ENCODE results near the gene PATL1.
A peak's percentile ranks its signal among the peaks of the same experiment; 100 is the strongest.
"Not testable (repeated sequence)": the region's sequence is repeated elsewhere in the genome, so short reads cannot be mapped to it uniquely, and the experiment has no call there.

Gene PATL1, protein sequence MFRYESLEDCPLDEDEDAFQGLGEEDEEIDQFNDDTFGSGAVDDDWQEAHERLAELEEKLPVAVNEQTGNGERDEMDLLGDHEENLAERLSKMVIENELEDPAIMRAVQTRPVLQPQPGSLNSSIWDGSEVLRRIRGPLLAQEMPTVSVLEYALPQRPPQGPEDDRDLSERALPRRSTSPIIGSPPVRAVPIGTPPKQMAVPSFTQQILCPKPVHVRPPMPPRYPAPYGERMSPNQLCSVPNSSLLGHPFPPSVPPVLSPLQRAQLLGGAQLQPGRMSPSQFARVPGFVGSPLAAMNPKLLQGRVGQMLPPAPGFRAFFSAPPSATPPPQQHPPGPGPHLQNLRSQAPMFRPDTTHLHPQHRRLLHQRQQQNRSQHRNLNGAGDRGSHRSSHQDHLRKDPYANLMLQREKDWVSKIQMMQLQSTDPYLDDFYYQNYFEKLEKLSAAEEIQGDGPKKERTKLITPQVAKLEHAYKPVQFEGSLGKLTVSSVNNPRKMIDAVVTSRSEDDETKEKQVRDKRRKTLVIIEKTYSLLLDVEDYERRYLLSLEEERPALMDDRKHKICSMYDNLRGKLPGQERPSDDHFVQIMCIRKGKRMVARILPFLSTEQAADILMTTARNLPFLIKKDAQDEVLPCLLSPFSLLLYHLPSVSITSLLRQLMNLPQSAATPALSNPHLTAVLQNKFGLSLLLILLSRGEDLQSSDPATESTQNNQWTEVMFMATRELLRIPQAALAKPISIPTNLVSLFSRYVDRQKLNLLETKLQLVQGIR

DNA sequence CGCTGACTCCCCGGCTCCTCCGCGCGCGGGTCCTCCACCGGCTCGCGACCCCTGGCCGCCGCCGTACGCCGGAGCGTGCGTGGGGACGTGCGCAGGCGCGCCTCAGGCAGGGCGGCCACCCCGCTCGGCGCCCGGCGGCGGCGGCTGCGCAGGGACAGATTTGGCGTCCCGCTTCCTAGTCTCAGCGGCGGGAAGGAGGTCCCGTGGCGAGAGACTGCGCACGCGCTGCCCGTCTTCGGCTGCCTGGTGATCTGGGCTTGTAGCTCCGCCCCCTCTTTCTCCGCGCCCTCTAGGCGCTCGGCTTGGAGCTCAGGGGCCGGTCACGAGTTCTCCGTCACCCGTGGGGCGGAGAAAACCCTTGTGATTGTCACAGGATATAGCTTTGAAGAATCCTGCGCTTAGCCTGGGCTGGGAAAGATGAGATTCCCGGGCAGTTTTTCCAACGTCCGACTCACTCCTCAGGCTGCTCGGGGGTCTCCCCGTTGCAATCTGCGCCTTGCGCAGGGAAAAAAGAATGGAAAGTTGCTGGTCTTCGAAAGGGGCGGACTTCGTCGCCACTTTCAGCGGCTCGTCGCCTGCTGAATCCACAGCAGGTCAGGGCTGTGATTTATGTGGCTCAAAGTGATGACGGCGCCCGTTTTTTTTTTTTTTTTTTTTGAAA lies at the start of gene PATL1:
Gene PATL1 (minus strand): TSS at position 88 of the 661 bp plus-strand sequence. CDS start 142 bp downstream, outside the sequence.
- peak; percentile 98 for DNase-seq

DNA sequence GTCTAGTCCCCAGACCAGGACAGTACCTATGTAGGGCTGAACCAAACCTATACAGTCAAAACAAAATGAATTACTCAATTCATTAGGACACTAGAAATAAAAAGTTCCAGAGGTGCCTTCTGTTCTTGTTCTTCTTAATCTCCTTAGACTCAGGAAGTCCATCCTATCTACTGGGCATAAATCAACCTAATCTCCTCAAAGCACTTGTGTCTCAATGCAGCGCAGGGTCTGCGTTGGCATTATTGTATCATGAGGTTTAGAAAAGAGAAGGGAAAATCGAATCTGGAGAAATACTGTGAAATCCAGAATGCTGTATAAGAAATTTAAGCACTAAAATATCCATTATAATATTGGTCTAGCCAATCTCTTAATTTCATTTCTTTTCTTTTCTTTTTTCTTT lies 47.2 kb upstream of the PATL1 start:
- no peak for DNase-seq

DNA sequence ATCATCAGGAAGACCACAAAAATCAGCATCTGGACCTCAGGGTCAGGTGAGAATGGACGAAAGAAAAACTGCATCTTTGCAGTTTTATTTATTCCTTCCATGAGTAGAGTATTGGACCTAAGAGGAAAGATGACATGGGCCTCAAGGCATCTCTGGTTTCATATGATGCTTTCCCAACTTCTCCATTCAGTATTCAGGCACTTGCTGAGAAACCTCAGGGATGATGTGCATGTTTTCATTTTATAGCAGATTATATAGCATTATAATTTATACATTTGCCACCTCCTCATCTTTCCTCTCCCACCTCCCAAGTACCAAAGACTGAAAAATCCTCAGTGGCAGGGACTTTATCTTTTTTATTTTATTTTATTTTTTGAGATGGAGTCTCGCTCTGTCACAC lies 44.9 kb upstream of the PATL1 start, which contains the start of gene OR10V1:
Gene OR10V1 (minus strand): TSS at position 101 of the 400 bp plus-strand sequence. CDS start 0 bp downstream, at position 101.
- DNase-seq, result no peak

DNA sequence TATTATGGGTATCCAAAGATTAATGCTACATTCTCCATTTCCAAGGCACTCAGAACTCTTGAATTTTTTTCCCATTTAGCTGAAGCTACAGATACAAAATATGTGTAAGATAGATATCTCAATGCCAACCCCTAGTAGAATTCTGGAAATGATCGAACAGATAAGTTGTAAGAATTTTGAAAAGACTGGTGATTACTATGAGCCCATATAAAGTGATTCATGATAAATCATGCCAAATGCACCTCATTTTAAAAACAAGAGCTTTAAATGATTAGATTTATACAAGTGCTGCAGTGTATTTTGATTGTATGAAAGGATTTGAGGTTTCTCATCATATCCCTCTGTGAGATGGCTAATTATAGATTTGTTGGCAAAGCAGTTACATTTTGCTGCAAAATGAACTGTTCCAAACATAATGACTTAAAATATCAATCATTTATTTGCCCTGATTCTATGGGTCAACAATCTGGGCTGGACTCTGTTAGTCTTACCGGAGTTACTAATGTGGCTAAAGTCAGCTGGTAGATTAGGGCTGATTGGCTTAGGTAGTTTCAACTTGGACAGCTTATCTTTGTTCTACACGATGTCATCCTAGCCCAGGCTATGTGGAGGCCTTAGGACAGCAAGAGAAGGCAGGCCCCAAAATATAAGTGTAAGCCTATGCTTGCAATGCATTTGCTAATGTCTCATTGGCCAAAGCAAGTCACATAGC lies 41.5 kb upstream of the PATL1 start:
- DNase-seq, result no peak

DNA sequence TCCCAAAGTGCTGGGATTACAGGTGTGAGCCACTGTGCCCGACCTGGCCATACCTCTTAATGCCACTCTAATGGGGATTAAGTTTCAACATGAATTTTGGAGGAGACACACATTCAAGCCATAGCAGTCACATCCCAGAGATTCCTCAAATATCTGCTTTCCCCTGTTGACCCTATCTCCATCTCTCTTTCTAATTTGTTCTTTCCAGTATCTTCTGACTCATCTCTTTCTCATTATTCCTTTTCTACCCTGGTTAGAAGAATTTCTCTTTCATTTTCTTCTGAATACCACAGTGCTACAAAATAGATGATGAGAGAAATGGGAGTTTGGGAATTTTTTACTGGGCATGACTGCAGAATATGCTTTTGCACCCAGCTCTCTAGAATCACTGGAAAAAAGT lies 39.7 kb upstream of the PATL1 start:
- no peak for DNase-seq

DNA sequence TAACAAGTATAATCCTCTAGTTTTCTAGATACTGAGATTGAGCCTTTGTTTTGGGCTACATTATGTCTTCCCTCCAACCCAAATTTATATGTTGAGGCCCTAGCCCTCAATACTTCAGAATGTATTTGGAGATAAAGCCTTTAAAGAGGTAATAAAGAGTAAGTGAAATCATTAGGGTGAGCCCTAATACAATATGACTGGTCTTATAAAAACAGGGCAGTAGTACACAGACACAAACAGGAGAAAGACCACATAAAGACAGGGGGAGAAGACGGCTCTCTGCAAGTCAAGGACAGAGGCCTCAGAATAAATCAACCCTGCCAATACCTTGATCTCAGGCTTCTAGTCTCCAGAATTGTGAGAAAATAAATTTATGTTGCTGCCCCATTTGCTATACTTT lies 38.5 kb upstream of the PATL1 start:
- no peak for DNase-seq

DNA sequence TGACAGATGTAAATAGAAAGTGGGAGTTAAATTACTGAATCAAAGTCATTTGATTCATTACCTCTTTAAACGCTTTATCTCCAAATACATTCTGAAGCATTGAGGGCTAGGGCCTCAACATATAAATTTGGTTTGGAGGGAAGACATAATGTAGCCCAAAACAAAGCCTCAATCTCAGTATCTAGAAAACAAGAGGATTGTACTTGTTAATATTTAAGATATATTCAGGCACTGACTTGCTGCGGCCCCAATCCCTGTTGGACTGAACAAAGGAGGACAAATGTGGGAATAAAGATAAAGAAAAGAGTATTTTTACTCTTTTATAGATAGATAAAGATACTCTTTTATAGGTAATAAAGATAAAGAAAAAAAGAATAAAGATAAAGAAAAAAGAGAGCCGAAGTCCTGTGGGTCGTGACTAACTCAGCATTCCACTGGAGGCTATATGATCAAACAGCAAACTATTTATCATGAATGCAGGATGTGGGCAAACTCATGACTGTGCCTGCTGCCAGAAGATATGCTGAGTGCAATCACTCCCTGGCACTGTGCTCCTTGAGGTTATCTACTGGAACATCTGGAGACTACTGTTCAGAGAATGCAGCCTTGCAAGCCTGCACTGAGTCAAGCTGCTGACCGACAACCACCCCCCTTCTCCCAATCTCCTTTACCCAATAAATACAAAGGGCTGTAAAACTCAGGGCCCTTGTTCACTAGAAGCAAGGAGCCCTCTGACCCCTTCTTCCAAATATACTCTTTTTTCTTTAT lies 37.9 kb upstream of the PATL1 start:
- DNase-seq, result no peak

DNA sequence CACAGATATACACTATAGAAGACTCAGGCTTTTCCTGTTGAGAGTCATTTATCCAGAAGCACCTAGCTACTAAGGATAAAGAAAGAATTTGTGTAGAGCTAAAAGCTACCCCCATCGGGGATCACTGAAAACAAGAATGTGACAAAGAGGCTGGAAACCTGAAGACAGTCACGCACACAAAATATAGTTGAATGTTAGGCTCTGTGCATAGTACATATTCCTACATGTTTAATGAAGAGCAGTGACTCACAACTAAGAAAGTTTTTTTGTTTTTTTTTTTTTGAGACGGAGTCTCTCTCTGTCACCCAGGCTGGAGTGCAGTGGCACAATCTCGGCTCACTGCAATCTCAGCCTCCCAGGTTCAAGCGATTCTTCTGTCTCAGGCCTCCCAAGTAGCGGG lies 36.5 kb upstream of the PATL1 start:
- no peak for DNase-seq

DNA sequence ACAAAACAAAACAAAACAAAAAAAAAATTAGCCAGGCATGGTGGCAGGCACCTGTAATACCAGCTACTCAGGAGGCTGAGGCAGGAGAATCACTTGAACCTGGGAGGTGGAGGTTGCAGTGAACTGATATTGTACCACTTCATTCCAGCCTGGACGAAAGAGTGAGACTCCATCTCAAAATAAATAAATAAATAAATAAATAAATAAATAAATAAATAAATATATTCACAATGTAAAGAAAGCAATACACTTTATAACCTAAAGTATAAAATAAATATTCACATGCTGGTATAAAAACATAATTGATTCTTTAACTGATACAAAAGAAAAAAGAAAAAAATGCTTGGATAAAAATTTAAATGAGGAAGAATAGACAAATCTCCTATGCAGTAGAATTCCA lies 34.7 kb upstream of the PATL1 start:
- DNase-seq, result not testable (repeated sequence)

DNA sequence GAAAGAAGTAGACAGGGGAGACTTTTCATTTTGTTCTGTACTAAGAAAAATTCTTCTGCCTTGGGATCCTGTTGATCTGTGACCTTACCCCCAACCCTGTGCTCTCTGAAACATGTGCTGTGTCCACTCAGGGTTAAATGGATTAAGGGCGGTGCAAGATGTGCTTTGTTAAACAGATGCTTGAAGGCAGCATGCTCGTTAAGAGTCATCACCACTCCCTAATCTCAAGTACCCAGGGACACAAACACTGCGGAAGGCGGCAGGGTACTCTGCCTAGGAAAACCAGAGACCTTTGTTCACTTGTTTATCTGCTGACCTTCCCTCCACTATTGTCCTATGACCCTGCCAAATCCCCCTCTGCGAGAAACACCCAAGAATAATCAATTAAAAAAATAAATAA lies 31.3 kb upstream of the PATL1 start:
- DNase-seq, result not testable (repeated sequence)

DNA sequence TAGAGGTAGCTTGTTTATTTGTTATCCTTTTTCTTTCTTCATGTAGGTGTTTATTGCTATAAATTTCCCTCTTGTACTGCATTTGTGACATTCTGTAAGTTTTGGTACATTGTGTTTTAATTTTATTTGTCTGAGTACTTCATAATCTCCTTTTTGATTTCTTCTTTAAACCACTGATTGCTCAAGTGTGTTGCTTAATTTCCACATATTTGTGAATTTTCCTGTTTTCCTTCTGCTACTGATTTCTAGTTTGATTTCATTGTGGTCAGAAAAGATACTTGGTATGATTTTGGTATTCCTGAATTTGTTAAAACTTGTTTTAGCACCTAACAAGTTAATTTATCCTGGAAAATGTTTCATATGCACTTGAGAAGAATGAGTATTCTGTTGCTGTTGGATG lies 29.7 kb upstream of the PATL1 start:
- DNase-seq, result no peak

DNA sequence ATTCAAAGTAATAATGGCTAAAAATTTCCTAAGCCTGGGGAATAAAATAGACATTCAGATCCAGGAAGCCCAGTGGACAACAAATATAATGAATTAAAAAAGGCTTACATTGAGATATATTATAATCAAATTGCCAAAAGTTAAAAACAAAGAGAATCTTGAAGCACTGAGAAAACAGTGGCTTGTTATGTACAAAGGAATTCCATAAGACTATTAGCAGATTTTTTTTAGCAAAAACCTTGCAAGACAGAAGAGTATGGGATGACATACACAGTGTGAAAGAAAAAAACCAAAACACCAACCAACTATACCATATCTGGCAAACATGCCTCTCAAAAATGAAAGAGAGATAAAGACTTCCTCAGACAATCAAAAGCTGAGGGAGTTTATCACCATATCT lies 24.1 kb upstream of the PATL1 start:
- no peak for DNase-seq

DNA sequence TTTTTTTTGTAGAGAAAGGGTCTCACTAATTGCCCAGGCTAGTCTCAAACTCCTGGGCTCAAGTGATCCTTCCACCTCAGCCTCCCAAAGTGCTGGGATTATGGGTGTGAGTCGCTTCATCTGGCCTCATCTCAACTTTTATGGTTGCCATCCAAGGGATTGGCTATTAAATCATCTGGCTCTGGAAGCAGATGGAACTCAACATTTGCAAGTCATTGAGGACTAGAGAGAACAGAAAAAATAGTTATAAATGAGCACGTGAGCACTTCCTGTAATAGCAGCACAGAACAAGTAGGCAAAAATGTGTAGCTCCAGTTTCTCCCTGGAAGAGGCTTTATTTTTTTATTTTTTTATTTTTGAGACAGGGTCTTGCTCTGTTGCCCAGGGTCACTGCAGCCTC lies 22.3 kb upstream of the PATL1 start:
- no peak for DNase-seq

DNA sequence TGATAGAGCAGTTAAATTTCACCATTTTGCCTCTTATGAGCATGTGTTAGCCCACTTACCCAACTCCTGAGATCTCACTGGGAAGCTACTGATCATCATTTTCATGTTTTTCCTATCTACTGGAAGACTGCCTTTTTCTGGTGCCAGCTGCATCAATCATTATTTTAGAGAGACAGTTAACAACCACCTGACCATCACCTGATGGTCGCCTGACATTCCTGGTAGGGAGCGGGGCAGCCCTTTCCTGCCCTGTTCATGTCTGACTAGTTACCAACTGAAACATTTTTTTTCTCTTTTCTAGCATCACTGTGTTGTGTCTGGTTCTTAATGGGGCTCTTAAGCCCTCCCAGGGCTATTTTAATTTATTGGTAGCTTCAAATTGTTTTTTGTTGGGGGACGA lies 20.2 kb upstream of the PATL1 start:
- no peak for DNase-seq

DNA sequence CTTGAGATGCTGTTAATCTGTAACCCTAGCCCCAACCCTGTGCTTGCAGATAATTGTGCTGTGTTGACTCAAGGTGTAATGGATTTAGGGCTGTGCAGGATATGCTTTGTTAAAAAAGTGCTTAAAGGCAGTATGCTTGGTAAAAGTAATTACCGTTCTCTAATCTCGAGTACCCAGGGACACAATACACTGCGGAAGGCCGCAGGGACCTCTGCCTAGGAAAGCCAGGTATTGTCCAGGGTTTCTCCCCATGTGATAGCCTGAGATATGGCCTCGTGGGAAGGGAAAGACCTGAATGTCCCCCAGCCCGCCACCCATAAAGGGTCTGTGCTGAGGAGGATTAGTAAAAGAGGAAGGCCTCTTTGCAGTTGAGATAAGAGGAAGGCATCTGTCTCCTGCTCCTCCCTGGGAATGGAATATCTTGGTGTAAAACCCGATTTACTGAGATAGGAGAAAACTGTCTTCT lies 12.5 kb upstream of the PATL1 start:
- not testable (repeated sequence) for DNase-seq

DNA sequence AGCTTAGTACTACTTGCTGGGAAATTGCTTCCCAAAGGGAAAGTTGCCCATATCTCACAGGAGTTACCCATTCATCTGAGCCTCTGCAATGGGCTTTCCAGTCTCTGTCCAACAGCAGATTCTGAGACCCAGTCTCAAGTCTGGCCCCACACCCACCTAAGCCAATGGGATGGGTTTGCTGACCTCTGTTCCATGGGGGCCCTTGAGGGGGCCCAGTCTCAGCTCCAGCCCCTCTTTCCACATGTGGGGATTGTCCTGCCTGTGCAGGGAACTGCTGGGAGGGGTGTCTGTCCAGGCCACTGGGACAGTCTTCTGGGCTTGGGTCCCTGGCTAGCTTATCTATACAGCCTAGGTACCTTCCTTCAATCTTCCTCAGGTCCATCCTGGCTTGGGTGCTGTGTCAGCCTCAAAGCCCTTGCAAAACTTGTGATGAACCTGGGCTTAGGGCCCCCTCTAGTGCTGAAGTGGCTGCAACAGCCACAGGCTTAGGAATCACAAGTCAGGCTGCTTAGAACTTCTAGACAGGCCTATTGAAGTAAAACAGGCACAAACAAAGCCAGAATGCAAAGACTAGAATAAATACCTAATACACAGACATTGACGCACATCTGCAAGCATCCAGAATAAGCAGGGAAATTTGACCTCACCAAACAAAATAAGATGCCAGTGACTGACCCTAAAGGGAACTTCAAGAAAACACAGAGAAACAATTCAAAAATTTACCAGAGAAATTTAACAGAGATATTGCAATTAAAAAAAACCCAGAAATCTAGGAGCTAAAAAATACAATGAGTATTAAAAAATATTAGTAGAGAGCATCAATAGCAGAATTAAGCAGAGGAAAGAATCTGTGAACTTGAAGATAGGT lies 11.7 kb upstream of the PATL1 start:
- DNase-seq, result peak; percentile 47

DNA sequence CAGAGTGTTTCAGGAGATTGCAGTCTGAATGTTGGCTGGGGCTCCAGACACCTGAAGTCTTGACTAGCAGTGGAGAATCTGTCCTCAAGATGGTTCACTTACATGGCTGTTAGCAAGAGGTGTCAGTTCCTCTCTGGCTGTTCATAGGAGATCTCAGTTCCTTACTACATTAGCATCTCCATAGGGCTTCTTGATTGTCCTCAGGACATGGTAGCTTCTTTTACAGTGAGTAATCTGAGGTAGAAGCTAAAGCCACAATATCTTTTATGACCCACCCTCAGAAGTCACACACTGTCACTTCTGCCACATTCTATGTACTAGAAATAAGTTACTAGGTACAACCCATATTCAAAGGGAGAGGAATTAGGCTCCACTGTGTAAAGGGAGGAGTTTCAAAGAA lies 10.5 kb upstream of the PATL1 start:
- DNase-seq, result no peak

DNA sequence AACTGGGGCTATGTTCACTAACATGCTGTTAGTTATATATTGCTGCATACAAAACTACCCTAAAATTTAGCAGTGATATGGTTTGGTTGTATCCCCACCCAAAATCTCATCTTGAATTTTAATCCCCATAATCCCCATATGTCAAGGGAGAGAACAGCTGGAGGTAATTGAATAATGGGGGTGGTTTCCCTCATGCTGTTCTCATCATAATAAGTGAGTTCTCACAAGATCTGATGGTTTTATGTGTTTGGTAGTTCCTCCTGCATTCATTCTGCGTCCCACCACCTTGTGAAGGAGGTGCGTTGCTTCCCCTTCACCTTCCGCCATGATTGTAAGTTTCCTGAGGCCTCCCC lies 10.0 kb upstream of the PATL1 start:
- no peak for DNase-seq

DNA sequence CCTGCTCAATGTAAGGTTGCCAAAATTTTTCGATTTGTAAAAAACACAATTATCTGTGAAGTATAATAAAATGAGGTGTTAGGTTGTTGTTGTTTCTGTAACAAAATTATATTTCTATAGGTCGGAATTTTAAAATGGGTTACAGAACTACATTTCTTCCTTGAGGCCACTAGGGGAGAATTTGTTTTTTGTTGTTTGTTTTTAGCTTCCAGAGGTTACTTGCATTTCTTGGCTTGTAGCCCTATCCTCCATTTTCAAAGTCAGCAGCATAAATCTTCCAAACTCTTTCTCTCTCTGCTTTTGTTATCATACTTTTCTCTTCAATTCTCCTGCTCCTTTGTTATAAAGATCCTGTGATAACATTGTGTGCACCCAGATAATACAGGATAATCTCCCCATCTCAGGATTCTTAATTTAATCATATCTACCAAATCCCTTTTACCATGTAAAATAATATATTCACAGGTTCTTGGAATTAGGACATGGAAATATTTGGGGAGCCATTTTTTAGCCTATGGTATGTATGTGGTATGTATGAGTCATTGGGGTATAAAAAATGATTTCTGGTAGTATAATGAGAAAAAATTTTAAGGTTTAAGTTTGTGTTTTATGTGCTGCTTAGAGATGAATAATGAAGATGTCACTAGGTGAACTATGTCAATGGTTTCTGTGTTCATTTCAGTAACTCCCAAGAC lies 9.4 kb upstream of the PATL1 start:
- DNase-seq, result no peak

DNA sequence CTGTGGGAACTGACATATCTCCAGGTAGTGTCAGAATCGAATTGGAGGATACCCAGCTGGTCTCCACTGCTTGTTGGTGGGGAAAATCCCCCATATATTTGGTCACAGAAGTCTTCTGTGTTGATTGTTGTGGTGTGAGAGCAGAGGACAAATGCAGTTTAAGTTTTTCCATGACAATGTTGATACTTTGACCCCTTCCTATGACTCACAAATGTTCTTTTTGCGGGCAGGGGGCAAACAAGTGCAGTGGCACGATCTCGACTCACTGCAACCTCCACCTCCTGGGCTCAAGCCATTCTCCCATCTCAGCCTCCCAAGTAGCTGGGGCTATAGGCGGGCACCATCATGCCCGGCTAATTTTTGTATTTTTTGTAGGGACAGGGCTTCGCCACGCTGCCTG lies 7.4 kb upstream of the PATL1 start:
- no peak for DNase-seq

DNA sequence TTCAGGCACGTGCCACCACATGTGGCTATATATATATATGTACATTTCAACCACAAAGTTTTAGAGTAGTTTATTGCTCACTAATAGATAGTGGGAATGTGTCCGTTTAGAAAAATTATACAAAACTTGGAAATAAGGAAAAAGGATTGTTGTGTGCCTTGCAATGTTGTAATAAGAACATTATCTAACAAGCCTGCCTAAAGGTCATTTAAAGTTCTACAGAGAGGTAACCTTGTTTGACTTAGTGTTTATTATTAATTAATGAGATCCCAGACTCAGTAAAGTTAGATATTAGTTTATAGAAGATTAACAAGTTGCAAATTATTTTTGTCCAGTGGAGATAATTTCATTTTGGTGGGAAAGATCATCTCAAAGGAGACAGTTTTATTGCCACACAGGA lies 5.5 kb upstream of the PATL1 start:
- DNase-seq, result no peak
